ACC112 (cell line): ENCODE measurements around the gene REXO5.
A peak's percentile ranks its signal among the peaks of the same experiment; 100 is the strongest.

Experiments used
- H2AFZ ChIP-seq: fragments of 200-600 bp; sonication (generic); one replicate; pipeline ENCODE4 v1.6.0; 2017; ENCODE audit warnings: antibody characterized with exemption, low read length; ENCODE audit not compliant: unreplicated experiment
- H3K27ac ChIP-seq: fragments of 200-600 bp; sonication (generic); 2 replicates; pipeline ENCODE4 v1.5.1; 2014; ENCODE audit warnings: low read depth, mild to moderate bottlenecking, antibody characterized with exemption, low read length, moderate library complexity
- H3K27me3 ChIP-seq: fragments of 200-600 bp; sonication (generic); 2 replicates; pipeline ENCODE4 v1.6.1; 2014; ENCODE audit warnings: mild to moderate bottlenecking, antibody characterized with exemption, low read length, moderate library complexity, mixed read lengths; ENCODE audit not compliant: insufficient read depth
- H3K36me3 ChIP-seq: fragments of 200-600 bp; sonication (generic); 2 replicates; pipeline ENCODE4 v1.6.1; 2016; ENCODE audit warnings: mild to moderate bottlenecking, antibody characterized with exemption, low read length, moderate library complexity, mixed read lengths; ENCODE audit not compliant: insufficient read depth
- H3K4me1 ChIP-seq: fragments of 200-600 bp; sonication (generic); one replicate; pipeline ENCODE4 v1.6.1; 2016; ENCODE audit warnings: low read length, mixed read lengths; ENCODE audit not compliant: insufficient read depth, unreplicated experiment, control insufficient read depth
- H3K4me3 ChIP-seq: fragments of 200-600 bp; sonication (generic); 2 replicates; pipeline ENCODE4 v1.5.1; 2014; ENCODE audit warnings: mild to moderate bottlenecking, low read depth, low read length
- H3K79me2 ChIP-seq: fragments of 200-600 bp; sonication (generic); one replicate; pipeline ENCODE4 v1.6.0; 2016; ENCODE audit warnings: low read length; ENCODE audit not compliant: control insufficient read depth, unreplicated experiment, insufficient read depth

Gene REXO5

DNA sequence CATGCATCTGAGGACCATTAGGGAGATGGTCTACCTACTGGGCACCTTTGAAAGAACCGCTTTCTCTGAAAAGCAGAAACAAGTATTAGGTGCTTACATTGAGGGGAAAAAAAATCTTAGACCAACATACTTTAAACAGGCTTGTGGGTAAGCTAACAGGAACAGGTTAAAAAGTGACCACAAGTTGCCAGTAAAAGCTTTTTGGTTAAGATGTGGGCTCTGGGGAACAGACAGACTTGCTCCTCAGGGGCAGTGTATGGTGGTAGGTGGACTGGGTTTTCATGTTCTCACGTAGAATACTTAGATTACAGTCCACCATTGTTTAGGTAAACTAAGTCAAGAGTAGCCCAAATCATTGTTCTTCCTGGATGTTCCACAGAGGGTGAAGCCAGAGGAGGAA, 41.2 kb downstream of the REXO5 start:
- H3K36me3 ChIP-seq: no peaks in the 10 kb centered on the region
- no peaks in the 10 kb centered on the region for H3K79me2 ChIP-seq
- H3K4me3 ChIP-seq: no peak overlapping the region
- no peak overlapping the region for H2AFZ ChIP-seq
- peaks cover 33% of the 10 kb centered on the region for H3K4me1 ChIP-seq
- H3K27ac ChIP-seq: no peak overlapping the region
- no peaks in the 10 kb centered on the region for H3K27me3 ChIP-seq

DNA sequence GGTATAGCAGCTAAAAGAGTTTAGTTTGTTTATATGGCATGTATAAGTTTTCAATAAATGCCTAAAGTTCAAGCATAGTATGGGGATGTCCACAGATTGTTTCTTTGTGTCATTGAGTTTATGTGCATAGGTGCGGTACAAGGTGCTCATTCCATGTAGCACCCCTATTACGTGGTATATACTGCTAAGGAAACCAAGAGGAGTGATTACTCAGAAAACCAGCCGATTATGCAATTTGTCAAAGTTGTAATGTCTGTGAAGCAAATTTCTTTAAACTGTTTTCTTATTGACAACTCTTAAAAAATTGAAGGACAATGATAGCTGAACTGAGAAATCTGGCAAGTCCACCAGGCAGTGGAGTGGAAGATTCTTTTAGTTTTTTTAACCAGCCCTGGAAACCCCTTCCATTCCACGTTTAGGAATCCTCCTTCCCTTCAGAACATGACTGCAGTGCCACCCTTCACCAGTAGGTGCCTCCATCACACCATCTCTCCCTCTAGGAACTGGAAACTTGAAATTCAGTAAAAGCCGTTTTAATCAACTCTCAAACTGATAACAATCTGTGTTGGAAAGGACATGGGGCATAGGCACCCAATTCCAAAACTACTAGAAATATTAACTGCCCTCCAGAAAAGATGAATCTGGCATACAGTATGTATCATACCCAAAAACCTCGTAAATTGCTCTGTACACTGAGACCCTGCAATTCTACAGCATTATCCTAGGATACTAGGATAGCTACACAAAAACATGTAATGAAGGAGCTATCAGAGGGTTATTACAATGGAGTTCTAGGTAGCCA, 43.5 kb downstream of the REXO5 start:
- Histone ChIP-seq H3K4me3 (no peak overlapping the region), H3K4me1 (peaks cover 56% of the 10 kb centered on the region), H3K36me3 (peaks cover 10% of the 10 kb centered on the region), H2AFZ (no peak overlapping the region), H3K27me3 (no peaks in the 10 kb centered on the region), H3K27ac (peak overlapping the region; percentile 89), H3K79me2 (no peaks in the 10 kb centered on the region)

DNA sequence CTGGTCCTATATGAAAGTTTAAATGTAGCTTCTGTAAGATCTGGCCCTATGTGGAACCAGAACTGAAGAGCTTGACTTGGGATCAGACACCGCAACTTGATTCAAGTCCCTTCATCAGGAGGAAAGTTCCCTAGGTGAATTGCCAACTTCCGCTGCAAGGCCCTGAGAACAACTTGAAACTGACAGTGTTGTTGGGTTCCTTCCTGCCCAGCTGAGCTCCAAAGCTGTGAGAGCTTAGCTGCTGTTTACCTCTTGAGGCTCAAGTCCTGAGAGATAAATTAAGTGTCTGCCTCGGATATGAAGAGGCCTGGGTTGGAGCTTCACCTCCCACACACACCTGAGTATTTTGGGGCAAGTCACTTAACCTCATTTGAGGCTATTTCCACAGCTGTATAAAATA, 44.7 kb downstream of the REXO5 start:
- peaks cover 68% of the 10 kb centered on the region for H3K4me1 ChIP-seq

DNA sequence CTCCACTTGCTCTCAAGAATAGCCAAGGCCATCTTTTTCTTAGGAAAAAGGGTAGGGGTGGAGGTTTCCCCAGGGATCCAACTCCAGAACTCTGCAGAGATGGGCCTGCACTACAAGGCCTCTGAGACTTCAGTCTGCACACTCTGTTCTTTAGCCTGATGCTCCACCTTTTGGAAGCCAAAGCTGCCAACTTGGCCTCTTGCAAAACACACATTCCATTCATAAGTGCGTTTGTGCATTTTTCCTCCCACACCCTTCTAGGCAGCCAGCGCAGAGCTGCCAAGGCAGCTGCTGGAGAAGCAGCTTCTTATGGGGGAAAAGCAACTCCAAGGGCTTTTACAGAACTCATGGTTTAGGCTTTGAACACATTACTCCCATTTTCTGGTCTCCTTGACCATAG, 45.3 kb downstream of the REXO5 start:
- no peak overlapping the region for H2AFZ ChIP-seq
- H3K4me1 ChIP-seq: peaks cover 68% of the 10 kb centered on the region
- H3K79me2 ChIP-seq: no peaks in the 10 kb centered on the region
- H3K36me3 ChIP-seq: peaks cover 25% of the 10 kb centered on the region
- H3K4me3 ChIP-seq: peak overlapping the region; percentile 7; the same call in 1 of the 2 replicates
- no peaks in the 10 kb centered on the region for H3K27me3 ChIP-seq
- peak overlapping the region; percentile 89 for H3K27ac ChIP-seq

More for the DNA sequence above, 44.7 kb downstream of the REXO5 start:
- Histone ChIP-seq H2AFZ (no peak overlapping the region), H3K36me3 (peaks cover 21% of the 10 kb centered on the region), H3K79me2 (no peaks in the 10 kb centered on the region), H3K27ac (peak overlapping the region; percentile 89), H3K4me3 (no peak overlapping the region), H3K27me3 (no peaks in the 10 kb centered on the region)

DNA sequence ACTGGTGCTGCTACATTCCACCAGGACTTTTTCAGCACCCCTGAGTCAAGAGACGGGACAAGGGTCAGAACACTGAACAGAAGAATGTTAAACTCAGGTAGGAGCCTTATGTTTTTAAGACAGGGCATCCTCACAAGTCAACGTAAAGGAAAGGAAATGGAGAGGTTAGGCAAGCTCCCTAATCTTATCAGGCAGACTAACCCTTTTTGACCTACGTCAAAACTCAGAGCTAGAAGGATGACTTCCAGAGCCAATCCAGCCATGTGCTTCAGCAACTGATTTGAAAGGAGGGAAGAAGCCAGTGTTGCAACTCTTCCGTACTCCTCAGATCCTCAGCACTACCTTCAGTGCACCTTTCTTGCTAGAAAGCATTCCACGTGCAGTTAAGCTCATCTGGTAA, 46.8 kb downstream of the REXO5 start:
- Histone ChIP-seq H3K79me2 (no peaks in the 10 kb centered on the region), H3K27ac (peak overlapping the region; percentile 89), H3K27me3 (no peaks in the 10 kb centered on the region), H3K36me3 (peaks cover 31% of the 10 kb centered on the region), H3K4me1 (peaks cover 68% of the 10 kb centered on the region), H2AFZ (no peak overlapping the region), H3K4me3 (no peak overlapping the region)

DNA sequence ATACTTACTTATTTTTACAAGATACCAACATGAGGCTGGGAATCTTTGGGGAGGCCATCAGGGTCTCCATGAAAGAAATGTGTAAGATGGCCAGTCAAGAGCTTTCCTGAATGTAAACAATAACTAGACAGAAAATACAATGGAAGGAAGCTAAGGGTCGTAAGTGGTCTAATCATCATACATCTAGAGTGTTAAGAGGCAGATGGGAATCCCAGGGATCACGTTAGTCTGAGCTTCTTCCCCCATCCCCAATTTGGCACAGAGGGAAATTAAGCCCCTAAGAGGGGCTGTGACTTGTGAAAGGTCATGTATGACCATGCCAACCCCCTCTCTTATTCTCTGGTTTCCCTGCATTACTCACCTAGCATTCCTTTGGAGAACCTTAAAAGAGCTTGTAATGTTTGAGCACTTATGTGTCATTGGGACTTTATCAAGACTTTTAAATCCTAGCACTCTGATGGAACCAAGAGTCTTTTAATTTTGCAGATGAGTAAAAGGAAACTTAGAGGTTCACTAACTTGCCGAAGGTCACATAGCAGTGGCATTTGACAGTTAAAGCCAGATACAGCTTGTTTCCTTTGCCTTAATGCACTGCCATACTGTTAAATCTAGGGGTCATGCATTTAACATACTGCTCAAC, 47.8 kb downstream of the REXO5 start:
- no peaks in the 10 kb centered on the region for H3K79me2 ChIP-seq
- H3K27me3 ChIP-seq: no peaks in the 10 kb centered on the region
- peak overlapping the region; percentile 89 for H3K27ac ChIP-seq
- H2AFZ ChIP-seq: no peak overlapping the region
- peaks cover 31% of the 10 kb centered on the region for H3K36me3 ChIP-seq
- peaks cover 68% of the 10 kb centered on the region for H3K4me1 ChIP-seq
- H3K4me3 ChIP-seq: no peak overlapping the region

DNA sequence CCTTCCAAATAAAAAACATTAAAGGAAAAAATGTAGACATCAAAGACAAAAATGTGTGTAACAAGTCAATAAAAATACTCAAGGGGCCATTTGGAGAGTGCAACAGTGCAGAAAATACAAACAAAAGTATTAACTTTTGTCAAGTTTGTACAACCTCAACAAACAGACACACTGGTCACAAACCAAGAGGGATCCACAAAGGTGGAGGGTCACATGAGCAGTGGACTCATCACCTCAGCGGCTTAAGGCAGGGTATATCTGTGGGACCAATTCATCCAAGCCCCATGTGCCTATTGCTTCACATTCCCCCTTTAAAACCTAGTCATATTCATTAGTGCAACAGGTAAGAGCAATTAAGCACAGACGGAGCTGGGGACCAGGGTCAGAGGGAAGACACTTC, 48.6 kb downstream of the REXO5 start:
- H3K27ac ChIP-seq: no peak overlapping the region
- H3K36me3 ChIP-seq: peaks cover 36% of the 10 kb centered on the region
- H3K27me3 ChIP-seq: no peaks in the 10 kb centered on the region
- H2AFZ ChIP-seq: no peak overlapping the region
- no peak overlapping the region for H3K4me3 ChIP-seq
- no peaks in the 10 kb centered on the region for H3K79me2 ChIP-seq
- H3K4me1 ChIP-seq: peaks cover 60% of the 10 kb centered on the region

DNA sequence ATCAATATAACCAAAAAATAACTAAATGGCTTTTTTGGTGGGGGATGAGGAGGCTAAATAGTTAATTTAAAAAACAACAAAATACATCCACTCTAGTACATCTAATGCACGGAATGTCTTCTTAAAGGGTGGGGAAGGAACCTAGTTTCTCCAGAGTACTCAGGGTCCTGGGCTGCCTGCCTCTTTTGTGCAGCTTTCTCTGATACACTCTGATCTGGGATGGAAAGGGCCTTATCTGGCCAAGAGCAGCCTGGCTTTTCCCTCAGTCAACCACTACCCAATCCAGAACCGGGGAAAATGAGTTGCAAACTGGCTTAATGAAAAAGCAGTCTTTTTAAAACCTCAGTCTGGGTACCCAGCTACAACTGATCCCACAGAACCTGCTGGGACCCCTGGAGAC, 51.0 kb downstream of the REXO5 start:
- Histone ChIP-seq H3K27me3 (no peaks in the 10 kb centered on the region), H3K36me3 (peaks cover 49% of the 10 kb centered on the region), H3K4me1 (peaks cover 37% of the 10 kb centered on the region), H3K27ac (no peak overlapping the region), H2AFZ (no peak overlapping the region), H3K4me3 (no peak overlapping the region), H3K79me2 (peaks cover 14% of the 10 kb centered on the region)

DNA sequence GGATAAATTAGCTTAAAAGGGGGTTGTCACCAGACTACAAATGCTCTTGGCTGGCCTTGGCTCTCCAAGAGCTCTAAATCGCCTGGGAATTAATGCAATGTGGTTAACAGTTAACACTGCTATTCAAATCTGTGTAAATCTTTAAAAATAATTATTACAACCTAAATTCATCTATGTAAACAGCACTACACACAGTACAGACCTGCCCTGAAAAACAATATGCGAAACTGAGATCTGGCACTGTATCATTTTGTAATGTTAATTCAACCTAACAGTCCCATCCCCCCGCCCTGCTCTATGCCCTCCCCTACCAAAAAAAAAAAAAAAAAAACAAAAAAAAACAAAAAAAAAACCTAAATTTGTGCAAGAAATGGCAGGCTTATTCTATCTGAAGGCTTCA, 52.9 kb downstream of the REXO5 start:
- H3K36me3 ChIP-seq: peaks cover 45% of the 10 kb centered on the region
- peaks cover 18% of the 10 kb centered on the region for H3K4me1 ChIP-seq
- no peak overlapping the region for H3K27ac ChIP-seq
- no peak overlapping the region for H2AFZ ChIP-seq
- no peaks in the 10 kb centered on the region for H3K27me3 ChIP-seq
- H3K4me3 ChIP-seq: no peak overlapping the region
- peaks cover 33% of the 10 kb centered on the region for H3K79me2 ChIP-seq

DNA sequence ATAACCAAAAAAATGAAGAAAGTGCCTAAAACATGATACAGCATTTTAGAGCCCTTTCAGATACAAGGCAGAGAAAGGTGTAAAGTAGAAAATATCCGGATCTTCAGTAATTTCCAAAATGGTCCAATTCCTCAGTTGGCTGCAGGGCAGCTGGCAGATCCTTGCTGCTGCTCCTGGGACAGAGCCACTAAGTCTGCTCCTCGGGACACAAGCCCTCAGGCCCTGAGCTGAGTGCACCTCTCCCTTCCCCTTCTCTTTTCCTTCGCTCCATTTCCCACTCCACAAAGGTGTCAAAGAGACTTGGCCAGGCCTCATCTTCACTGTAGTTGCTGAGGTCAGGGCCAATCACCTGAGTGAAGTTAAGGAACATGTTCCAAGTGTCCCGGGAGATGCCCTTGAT, 53.4 kb downstream of the REXO5 start:
- Histone ChIP-seq H3K36me3 (peaks cover 40% of the 10 kb centered on the region), H3K27me3 (no peaks in the 10 kb centered on the region), H3K79me2 (peaks cover 38% of the 10 kb centered on the region), H3K4me3 (no peak overlapping the region), H3K4me1 (peaks cover 15% of the 10 kb centered on the region), H3K27ac (no peak overlapping the region), H2AFZ (no peak overlapping the region)

DNA sequence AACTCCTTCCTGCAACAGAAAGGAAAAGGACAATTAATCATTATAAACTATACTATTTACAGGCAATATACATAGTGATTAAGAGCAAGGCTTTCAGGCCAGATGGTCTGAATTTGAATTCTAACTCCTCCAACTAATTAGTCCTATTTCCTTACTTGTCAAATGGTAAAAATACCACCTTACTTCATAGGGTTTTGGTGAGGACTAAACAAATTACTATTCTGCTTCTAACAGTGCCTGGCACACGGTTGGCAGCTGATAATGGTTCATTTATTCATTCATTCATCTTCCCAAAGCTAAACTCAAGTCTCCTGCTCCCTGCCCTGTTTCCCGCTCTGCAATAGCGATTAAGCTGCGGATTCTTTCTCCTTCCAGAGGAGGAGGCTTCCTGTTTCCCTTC, 54.0 kb downstream of the REXO5 start:
- Histone ChIP-seq H3K79me2 (peaks cover 44% of the 10 kb centered on the region), H3K27ac (no peak overlapping the region), H3K36me3 (peaks cover 34% of the 10 kb centered on the region), H3K4me1 (peaks cover 15% of the 10 kb centered on the region), H3K27me3 (no peaks in the 10 kb centered on the region), H3K4me3 (no peak overlapping the region), H2AFZ (no peak overlapping the region)
